Cardiac muscle cell (in vitro differentiated cells and primary cell): ENCODE data around the gene PPM1H. TPM values are rescaled to one million over a fixed set of nuclear protein-coding genes. Genes with fewer than 3 reads are reported as not detected.
"Not testable (repeated sequence)": the region's sequence is repeated elsewhere in the genome, so short reads cannot be mapped to it uniquely, and the experiment has no call there.

Experiments
- DNase-seq, 2 donors: peaks; one replicate each; pipeline versions ENCODE4 v3.0.0 to v3.0.0-alpha.2; 2010 to 2017; ENCODE audit warnings: low read depth in 1 of 2, low spot score in 1 of 2
- H3K27ac ChIP-seq: fragments of 200-600 bp; sonication (generic); 2 replicates; pipeline ENCODE4 v1.5.1; 2016
- H3K27me3 ChIP-seq: fragments of 200-600 bp; sonication (generic); 2 replicates; pipeline ENCODE4 v1.6.0; 2016; ENCODE audit warnings: control low read depth
- H3K36me3 ChIP-seq: fragments of 200-600 bp; sonication (generic); 2 replicates; pipeline ENCODE4 v1.5.1; 2016; ENCODE audit warnings: control low read depth
- H3K4me1 ChIP-seq: fragments of 200-600 bp; sonication (generic); 2 replicates; pipeline ENCODE4 v1.8.1; 2017; ENCODE audit warnings: low read depth, mild to moderate bottlenecking, mixed run types
- H3K4me3 ChIP-seq: fragments of 200-600 bp; sonication (generic); 2 replicates; pipeline ENCODE4 v1.5.1; 2016; ENCODE audit warnings: mild to moderate bottlenecking
- H3K9me3 ChIP-seq: fragments of 200-600 bp; sonication (generic); 2 replicates; pipeline ENCODE4 v1.5.1; 2017; ENCODE audit warnings: low read depth, mild to moderate bottlenecking, control low read depth
- polyA plus RNA-seq: library from polyadenylated mRNA; unstranded; fragments of >200 nt; fragmentation: Nextera tagmentation; extraction: Ambion mirVana; gene quantifications from 2 replicates; pipeline ENCODE4 v1.2.1, GENCODE V29; 2016
- total RNA-seq: library from RNA; depleted of rRNA; stranded (reverse); fragments of >200 nt; gene quantifications from 2 replicates; pipeline ENCODE4 v1.2.3, GENCODE V29; 2016
- TF ChIP-seq, protein P1 (sequence below): IDR thresholded peaks from 2 replicates; pipeline ENCODE4 v1.5.1; 2012; ENCODE audit warnings: low read depth, mild to moderate bottlenecking, low read length

The PPM1H gene
- total and polyA plus RNA-seq, 2 experiments from 2014 or later: 2.9 to 3.3 TPM

DNA sequence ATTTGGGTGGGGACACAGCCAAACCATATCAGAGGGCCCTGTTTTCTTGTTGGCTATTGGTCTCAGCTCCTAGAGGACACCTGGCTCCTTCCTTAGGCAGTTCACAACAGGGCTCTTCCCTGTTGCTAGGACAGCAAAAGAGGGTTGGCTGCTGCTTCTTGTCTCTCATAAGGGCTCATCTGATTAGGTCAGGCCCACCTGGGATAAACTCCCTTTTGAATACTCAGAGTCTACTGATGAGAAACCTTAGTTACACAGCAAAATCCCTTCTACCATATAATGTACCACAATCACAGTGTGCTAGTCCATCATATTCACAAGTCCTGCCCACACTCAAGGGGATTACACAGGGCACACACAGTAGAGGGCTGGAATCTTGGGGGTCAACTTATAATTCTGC, 49.7 kb downstream of the PPM1H start:
- TF ChIP-seq, protein P1, sequence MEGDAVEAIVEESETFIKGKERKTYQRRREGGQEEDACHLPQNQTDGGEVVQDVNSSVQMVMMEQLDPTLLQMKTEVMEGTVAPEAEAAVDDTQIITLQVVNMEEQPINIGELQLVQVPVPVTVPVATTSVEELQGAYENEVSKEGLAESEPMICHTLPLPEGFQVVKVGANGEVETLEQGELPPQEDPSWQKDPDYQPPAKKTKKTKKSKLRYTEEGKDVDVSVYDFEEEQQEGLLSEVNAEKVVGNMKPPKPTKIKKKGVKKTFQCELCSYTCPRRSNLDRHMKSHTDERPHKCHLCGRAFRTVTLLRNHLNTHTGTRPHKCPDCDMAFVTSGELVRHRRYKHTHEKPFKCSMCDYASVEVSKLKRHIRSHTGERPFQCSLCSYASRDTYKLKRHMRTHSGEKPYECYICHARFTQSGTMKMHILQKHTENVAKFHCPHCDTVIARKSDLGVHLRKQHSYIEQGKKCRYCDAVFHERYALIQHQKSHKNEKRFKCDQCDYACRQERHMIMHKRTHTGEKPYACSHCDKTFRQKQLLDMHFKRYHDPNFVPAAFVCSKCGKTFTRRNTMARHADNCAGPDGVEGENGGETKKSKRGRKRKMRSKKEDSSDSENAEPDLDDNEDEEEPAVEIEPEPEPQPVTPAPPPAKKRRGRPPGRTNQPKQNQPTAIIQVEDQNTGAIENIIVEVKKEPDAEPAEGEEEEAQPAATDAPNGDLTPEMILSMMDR: no peak
- Histone ChIP-seq H3K4me3 (no peak overlapping the region), H3K27ac (no peak overlapping the region)

DNA sequence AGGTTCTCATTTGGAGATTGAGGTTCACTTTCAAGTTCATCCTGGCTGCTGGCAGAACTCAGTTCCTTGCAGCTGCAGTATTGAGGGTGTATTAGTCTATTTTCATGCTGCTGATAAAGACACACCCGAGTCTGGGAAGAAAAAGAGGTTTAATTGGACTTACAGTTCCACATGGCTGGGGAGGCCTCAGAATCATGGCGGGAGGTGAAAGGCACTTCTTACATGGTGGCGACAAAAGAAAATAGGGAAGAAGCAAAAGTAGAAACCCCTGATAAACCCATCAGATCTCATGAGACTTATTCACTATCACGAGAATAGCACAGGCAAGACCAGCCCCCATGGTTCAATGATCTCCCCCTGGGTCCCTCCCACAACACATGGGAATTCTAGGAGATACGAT, 50.1 kb downstream of the PPM1H start:
- not testable (repeated sequence) for DNase-seq, H3K27me3 ChIP-seq, H3K9me3 ChIP-seq, H3K36me3 ChIP-seq, H3K27ac ChIP-seq, H3K4me1 ChIP-seq, H3K4me3 ChIP-seq

More for the DNA sequence above, 49.7 kb downstream of the PPM1H start:
- H3K9me3 ChIP-seq: no peaks in the 10 kb centered on the region
- no peaks in the 10 kb centered on the region for H3K36me3 ChIP-seq
- peaks cover 9% of the 10 kb centered on the region for H3K27me3 ChIP-seq
- no peaks in the 10 kb centered on the region for H3K4me1 ChIP-seq
- DNase-seq: no peak

DNA sequence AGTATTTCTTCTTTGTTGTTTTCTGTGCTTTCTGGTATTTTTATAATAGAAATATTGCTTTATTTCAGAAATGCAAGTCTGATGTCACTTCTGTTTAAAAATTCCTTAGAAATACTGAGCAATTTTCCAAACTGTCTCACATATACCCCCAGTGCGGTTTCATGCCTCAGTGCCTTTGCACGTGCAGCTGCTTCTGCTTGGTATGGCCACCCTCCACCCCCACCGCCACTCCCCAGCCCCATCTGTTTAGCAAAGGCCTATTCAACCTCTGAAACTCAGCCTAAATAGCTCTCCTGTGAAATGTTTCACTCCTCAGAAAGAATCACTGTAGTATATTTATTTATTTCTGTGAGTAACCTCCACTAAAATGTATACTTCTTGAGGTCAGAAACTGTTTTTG, 52.3 kb downstream of the PPM1H start:
- H3K4me3 ChIP-seq: no peak overlapping the region
- TF ChIP-seq, protein P1: no peak
- H3K36me3 ChIP-seq: no peaks in the 10 kb centered on the region
- peaks cover 9% of the 10 kb centered on the region for H3K27me3 ChIP-seq
- H3K27ac ChIP-seq: no peak overlapping the region
- no peak for DNase-seq
- no peaks in the 10 kb centered on the region for H3K4me1 ChIP-seq
- no peaks in the 10 kb centered on the region for H3K9me3 ChIP-seq

DNA sequence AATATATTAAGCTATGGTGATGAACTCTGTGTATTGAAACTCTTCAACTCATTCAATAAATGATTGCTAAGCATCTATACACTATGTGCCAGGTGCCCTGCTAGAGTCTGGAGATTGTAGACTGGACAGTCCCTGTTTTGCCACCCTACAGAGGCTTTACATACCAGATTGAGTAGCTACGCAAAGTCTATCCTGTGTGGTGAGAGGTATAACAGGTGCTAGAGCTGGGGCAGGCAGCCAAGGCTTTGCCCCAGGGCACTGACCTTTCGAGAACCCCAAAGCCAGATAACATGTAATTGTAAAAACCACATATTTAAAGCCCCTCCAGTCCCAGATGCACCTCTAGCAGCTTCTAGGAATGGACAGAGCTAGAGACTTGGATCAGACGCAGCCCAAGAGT, 52.8 kb downstream of the PPM1H start:
- Histone ChIP-seq H3K4me3 (no peak overlapping the region), H3K36me3 (no peaks in the 10 kb centered on the region), H3K27me3 (peaks cover 9% of the 10 kb centered on the region), H3K27ac (no peak overlapping the region), H3K4me1 (no peaks in the 10 kb centered on the region), H3K9me3 (no peaks in the 10 kb centered on the region)
- no peak for DNase-seq
- TF ChIP-seq, protein P1: no peak

DNA sequence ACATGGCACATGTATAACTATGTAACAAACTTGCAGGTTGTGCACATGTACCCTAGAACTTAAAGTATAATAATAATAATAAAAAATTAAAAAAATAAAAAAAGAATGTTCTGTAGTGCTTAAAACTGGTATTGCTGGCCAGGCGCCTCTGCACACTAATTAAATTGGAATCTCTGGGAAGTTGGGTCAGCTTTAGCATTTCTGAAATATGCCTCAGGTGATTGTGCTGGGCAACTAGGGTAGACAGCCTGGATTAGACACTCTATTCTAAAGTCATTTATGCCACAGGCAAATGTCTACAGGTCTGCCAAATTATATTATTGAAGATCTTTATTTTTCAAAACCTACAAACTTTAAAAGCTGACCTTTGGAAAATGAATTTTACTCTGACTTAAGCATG, 55.3 kb downstream of the PPM1H start:
- H3K27ac ChIP-seq: no peak overlapping the region
- no peak for DNase-seq
- no peaks in the 10 kb centered on the region for H3K9me3 ChIP-seq
- no peak overlapping the region for H3K4me3 ChIP-seq
- TF ChIP-seq, protein P1: no peak
- no peaks in the 10 kb centered on the region for H3K36me3 ChIP-seq
- peaks cover 17% of the 10 kb centered on the region for H3K27me3 ChIP-seq
- H3K4me1 ChIP-seq: no peaks in the 10 kb centered on the region

DNA sequence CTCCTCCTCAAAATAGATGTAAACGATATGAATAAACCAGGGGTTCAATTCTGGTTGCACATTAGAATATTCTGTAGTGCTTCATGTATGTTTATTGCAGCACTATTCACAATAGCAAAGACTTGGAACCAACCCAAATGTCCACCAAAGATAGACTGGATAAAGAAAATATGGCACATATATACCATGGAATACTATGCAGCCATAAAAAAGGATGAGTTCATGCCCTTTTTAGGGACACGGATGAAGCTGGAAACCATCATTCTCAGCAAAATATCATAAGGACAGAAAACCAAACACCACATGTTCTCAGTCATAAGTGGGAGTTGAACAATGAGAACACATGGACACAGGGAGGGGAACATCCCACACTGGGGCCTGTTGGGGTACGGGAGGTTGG, 55.7 kb downstream of the PPM1H start:
- not testable (repeated sequence) for H3K36me3 ChIP-seq, H3K4me1 ChIP-seq, H3K4me3 ChIP-seq, H3K9me3 ChIP-seq, DNase-seq, H3K27ac ChIP-seq
- H3K27me3 ChIP-seq: peaks cover 17% of the 10 kb centered on the region

DNA sequence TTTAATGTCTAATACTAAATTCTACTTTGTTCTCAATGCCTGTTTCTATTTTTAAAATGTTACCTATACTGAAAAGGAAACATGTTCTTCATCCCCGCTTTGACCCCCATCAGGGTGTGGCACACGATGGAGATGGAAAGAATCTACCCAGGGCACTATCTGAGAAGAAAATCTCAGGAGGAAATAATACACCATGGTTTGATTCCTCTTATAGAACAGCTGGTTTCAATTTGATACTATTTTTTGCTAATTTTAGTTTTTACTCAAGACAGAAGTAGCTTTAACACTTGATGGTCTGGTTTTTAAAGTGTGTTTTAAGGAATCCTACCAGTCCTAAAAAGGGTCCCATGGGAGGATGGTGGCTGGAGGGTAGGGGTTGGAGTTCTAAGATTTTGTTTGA, 56.7 kb downstream of the PPM1H start:
- H3K9me3 ChIP-seq: no peaks in the 10 kb centered on the region
- TF ChIP-seq, protein P1: no peak
- no peak for DNase-seq
- no peaks in the 10 kb centered on the region for H3K36me3 ChIP-seq
- H3K27ac ChIP-seq: no peak overlapping the region
- peaks cover 14% of the 10 kb centered on the region for H3K27me3 ChIP-seq
- H3K4me3 ChIP-seq: no peak overlapping the region
- H3K4me1 ChIP-seq: no peaks in the 10 kb centered on the region
